Fibroblast of peridontal ligament (primary cell): ENCODE data around the gene SPARCL1.
"Not testable (repeated sequence)": the region's sequence is repeated elsewhere in the genome, so short reads cannot be mapped to it uniquely, and the experiment has no call there.

Experiments used
- DNase-seq: peaks from one replicate; pipeline ENCODE4 v3.0.0-alpha.2; 2010; ENCODE audit errors: extremely low read depth

SPARCL1 gene

DNA sequence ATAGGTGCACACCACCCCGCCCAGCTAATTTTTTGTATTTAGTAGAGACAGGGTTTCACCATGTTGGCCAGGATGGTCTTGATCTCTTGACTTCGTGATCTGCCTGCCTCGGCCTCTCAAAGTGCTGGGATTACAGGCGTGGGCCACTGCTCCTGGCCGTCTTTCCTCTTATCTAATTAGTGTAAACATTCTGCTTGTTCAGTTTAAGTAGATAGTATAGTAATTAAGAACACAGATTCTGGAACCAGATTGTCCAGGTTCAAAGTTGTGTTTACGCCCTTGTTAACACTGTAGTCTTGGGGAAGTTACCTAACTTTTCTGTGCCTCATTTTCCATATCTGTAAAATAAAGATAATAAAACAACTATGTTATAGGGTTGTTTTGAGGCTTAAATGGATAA, 82.8 kb downstream of the SPARCL1 start:
- DNase-seq = not testable (repeated sequence)

- DNase-seq = no peak
Observed at GRCh38 chr4:87445964-87446363, 83.2 kb downstream of the SPARCL1 start.

GRCh38 chr4:87444741-87445140, 84.4 kb downstream of the SPARCL1 start:
- DNase-seq = no peak

GRCh38 chr4:87442889-87443288, 86.3 kb downstream of the SPARCL1 start:
- no peak for DNase-seq

GRCh38 chr4:87433342-87433741, 95.8 kb downstream of the SPARCL1 start:
- no peak for DNase-seq

GRCh38 chr4:87430038-87430437, 99.1 kb downstream of the SPARCL1 start:
- DNase-seq = no peak

DNA sequence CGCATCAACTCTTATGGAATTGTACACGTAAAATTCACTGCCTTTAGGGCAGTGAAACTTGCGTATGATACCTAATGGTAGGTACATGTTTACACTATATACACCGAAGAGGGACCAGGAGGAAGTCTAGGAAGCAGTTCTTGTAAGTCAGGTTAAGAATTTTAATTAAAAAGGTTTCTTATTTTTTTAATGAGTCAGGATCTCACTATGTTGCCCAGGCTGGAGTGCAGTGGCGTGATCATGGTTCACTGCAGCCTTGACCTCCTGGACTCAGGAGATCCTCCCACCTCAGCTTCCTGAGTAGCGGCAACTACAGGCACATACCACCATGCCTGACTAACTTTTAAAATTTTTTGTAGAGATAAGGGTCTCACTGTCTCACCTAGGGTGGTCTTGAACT, 100.2 kb downstream of the SPARCL1 start:
- no peak for DNase-seq

- no peak for DNase-seq
Observed at GRCh38 chr4:87427518-87427868, 101.7 kb downstream of the SPARCL1 start.

GRCh38 chr4:87426865-87427517, 102.2 kb downstream of the SPARCL1 start:
- DNase-seq = no peak

- no peak for DNase-seq
Observed at GRCh38 chr4:87425711-87426110, 103.5 kb downstream of the SPARCL1 start.

DNA sequence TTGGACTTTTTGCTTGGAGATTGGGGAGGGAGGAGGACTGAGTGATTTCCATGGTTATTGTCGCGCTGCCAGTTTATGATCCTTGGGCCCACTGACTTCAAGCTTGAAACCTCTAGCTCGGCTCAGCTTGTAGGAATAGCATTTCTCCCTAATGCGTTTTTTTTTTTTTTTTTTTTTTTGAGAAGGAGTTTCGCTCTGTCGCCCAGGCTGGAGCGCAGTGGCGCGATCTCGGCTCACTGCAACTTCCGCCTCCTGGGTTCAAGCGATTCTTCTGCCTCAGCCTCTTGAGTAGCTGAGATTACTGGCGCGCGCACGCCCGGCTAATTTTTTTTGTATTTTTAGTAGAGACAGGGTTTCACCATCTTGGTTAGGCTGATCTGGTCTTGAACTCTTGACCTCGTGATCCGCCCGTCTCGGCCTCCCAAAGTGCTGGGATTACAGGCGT, 105.1 kb downstream of the SPARCL1 start:
- peak; percentile 30 for DNase-seq
